Testis (tissue), 3 donors: Measurements from ENCODE around the gene GCSH. TPM values are rescaled to one million over a fixed set of nuclear protein-coding genes. Genes with fewer than 3 reads are reported as not detected.

Experiments used
- DNase-seq: peaks from one replicate; pipeline ENCODE4 v3.0.0-alpha.2; 2019
- H3K27ac ChIP-seq, 2 donors: fragments of 200-600 bp; sonication (generic); one replicate each; pipeline ENCODE4 v1.5.1; 2019
- H3K27me3 ChIP-seq: fragments of 200-600 bp; sonication (generic); one replicate; pipeline ENCODE4 v1.5.1; 2019
- H3K36me3 ChIP-seq: fragments of 200-600 bp; sonication (generic); one replicate; pipeline ENCODE4 v1.5.1; 2017; ENCODE audit warnings: low read depth; ENCODE audit errors: missing control alignments
- H3K4me1 ChIP-seq: fragments of 200-600 bp; sonication (generic); one replicate; pipeline ENCODE4 v1.5.1; 2019
- H3K4me3 ChIP-seq, 2 donors: fragments of 200-600 bp; sonication (generic); one replicate each; pipeline ENCODE4 v1.5.1; 2017 to 2019
- H3K9me3 ChIP-seq: fragments of 200-600 bp; sonication (generic); one replicate; pipeline ENCODE4 v1.5.1; 2017
- POLR2A ChIP-seq: fragments of 450-650 bp; IDR thresholded peaks from one replicate; pipeline ENCODE4 v1.6.1; 2017; ENCODE audit warnings: antibody characterized with exemption, mild to moderate bottlenecking, moderate library complexity
- WGBS, 2 donors: methylation state at CpG; one replicate each; pipeline ENCODE4 v1.1.5; 2018; 5-methylcytosine and 5-hydroxymethylcytosine counted together
- intact Hi-C: fragments of 100-400 bp; cut with DNase I; formaldehyde crosslinking; loops from one replicate; pipeline ENCODE4 v1.15.1; 2023; ENCODE audit warnings: low total_unique reads
- polyA plus RNA-seq: library from polyadenylated mRNA; stranded (reverse); fragments of 350-450 nt; fragmentation: Illumina TruSeq; extraction: RNeasy Lipid Tissue Mini Kit (QIAGEN cat#74804); gene quantifications from one replicate; pipeline ENCODE4 v1.2.3, GENCODE V29; 2014; ENCODE audit warnings: low read depth, low replicate concordance; ENCODE audit not compliant: insufficient read depth
- total RNA-seq, 2 donors: library from RNA; depleted of rRNA; stranded (reverse); fragments of >200 nt; gene quantifications; one replicate each; pipeline ENCODE4 v1.2.3, GENCODE V29; 2016
- TF ChIP-seq, protein P1 (sequence below), 3 experiments: fragments of 450-650 bp in 2 of 3; fragments of 200-600 bp in 1 of 3; sonication (generic) in 1 of 3; IDR thresholded peaks; one replicate each; pipeline ENCODE4 v1.5.1; 2016 to 2019; ENCODE audit warnings: antibody characterized with exemption in 3 of 3, mild to moderate bottlenecking in 2 of 3, moderate library complexity in 1 of 3

GCSH gene
- total and polyA plus RNA-seq, 3 donors from 2014 or later = 10.3 to 19.4 (median 18.4) TPM

DNA sequence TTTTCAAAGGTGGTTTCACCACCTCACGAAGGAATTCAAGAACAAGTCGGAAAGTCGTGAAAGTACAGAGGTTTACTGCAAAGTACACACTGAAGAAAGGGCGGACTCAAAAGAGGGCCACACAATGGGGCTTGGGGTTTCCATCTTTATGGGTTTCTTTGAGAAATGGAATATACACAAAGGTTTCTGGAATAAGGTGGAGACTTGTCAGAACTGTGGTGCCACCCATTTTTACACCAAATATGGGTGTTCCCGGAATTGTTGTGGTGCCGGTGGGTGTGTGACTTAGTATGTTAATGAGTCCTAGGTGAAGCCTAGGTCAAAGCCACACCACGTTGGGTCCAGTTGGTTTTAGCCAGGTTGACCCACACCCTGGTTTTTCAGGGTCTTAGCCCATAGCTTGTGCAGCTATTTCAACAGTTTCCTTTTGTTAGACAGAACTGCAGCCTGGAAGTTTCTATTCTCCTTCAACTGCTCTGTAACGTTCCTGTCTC, 567 bp upstream of the GCSH start:
- no peaks in the 10 kb centered on the region for H3K9me3 ChIP-seq
- peak overlapping the region; percentile 73 to 76 for H3K4me3 ChIP-seq
- H3K4me1 ChIP-seq = no peaks in the 10 kb centered on the region
- peak overlapping the region in 1 of 2 donors; percentile 81 for H3K27ac ChIP-seq
- no peaks in the 10 kb centered on the region for H3K27me3 ChIP-seq
- no peak for TF ChIP-seq POLR2A
- TF ChIP-seq, protein P1, sequence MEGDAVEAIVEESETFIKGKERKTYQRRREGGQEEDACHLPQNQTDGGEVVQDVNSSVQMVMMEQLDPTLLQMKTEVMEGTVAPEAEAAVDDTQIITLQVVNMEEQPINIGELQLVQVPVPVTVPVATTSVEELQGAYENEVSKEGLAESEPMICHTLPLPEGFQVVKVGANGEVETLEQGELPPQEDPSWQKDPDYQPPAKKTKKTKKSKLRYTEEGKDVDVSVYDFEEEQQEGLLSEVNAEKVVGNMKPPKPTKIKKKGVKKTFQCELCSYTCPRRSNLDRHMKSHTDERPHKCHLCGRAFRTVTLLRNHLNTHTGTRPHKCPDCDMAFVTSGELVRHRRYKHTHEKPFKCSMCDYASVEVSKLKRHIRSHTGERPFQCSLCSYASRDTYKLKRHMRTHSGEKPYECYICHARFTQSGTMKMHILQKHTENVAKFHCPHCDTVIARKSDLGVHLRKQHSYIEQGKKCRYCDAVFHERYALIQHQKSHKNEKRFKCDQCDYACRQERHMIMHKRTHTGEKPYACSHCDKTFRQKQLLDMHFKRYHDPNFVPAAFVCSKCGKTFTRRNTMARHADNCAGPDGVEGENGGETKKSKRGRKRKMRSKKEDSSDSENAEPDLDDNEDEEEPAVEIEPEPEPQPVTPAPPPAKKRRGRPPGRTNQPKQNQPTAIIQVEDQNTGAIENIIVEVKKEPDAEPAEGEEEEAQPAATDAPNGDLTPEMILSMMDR (IDR thresholded peaks at IDR 0.05) = no peak
- intact Hi-C loops = no loop called here
- WGBS, 2 donors = 30 to 31% methylated on average over 8 of the region's 8 CpGs
- no peak for DNase-seq
- no peaks in the 10 kb centered on the region for H3K36me3 ChIP-seq

DNA sequence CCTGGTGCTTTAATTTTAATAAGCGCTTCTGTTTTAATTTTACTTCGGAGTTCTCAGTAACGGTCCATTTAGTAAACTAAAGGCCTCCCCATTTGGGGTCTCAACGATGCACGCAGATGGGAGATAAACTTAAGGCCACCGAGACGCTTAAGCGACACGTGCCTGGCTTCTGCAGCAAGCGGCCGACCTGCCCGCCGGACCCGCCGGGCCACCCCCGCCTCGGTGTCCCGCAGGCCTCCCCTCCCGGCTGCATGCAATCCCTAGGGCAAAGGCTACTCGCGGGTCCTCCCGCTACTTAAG, 592 bp downstream of the GCSH start:
- no peak for DNase-seq
- Histone ChIP-seq H3K27ac (peak overlapping the region; percentile 22 to 81), H3K9me3 (no peaks in the 10 kb centered on the region), H3K27me3 (no peaks in the 10 kb centered on the region), H3K36me3 (no peaks in the 10 kb centered on the region), H3K4me3 (peak overlapping the region; percentile 73 to 76), H3K4me1 (no peaks in the 10 kb centered on the region)
- 0% methylated on average over 13 to 22 of the region's 22 CpGs for WGBS, 2 donors
- intact Hi-C loops = no loop called here
- TF ChIP-seq POLR2A = no peak
- TF ChIP-seq, protein P1 (IDR thresholded peaks at IDR 0.05) = no peak

DNA sequence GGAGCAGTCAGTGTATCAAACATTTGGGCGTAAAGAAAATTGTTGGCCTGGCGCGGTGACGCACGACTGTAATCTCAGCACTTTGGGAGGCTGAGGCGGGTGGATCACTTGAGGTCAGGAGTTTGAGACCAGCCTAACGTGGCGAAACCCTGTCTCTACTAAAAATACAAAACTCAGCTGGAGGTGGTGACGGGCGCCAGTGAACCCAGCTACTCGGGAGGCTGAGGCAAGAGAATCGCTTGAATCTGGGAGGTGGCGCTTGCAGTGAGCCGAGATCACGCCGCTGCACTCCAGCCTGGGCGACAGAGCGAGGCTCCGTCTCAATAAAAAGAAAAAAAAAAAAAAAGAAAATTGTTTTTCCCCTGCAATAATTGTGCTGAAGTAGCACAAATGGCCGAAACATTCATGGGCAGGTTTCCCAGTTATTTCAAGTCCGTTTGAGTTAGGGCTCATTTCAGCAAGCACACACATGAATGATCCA, 1.4 kb downstream of the GCSH start:
- Histone ChIP-seq H3K9me3 (no peaks in the 10 kb centered on the region), H3K27ac (no peak overlapping the region), H3K36me3 (no peaks in the 10 kb centered on the region), H3K27me3 (no peaks in the 10 kb centered on the region), H3K4me3 (peak overlapping the region in 1 of 2 donors; percentile 76), H3K4me1 (no peaks in the 10 kb centered on the region)
- peak; percentile 36 for DNase-seq
- TF ChIP-seq POLR2A = no peak
- TF ChIP-seq, protein P1 (IDR thresholded peaks at IDR 0.05) = no peak
- WGBS, 2 donors = 35 to 44% methylated on average over 21 of the region's 21 CpGs
- intact Hi-C loops = no loop called here

DNA sequence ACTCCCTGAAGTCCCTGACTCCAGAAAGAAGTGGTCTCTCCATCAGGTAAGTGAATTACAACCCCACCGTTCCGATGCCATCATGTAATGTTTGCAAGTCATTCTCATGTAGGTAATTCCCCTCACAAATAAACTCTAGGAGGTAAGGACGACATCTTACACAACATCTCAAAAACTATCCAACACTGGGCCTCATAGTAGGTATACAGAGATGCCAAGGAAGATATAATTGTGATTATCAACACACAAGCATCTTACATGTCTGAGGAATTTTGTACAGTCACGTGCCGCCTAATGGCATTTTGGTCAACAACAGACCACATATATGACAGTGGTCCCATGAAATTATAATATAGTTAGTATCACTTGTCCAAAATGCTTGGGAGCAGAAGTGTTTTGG, 7.4 kb downstream of the GCSH start:
- Histone ChIP-seq H3K27me3 (no peaks in the 10 kb centered on the region), H3K27ac (no peak overlapping the region), H3K4me1 (no peaks in the 10 kb centered on the region), H3K36me3 (no peaks in the 10 kb centered on the region), H3K4me3 (no peak overlapping the region), H3K9me3 (no peaks in the 10 kb centered on the region)
- DNase-seq = no peak
- no peak for TF ChIP-seq POLR2A
- TF ChIP-seq, protein P1 (IDR thresholded peaks at IDR 0.05) = no peak
- WGBS, 2 donors = 91 to 98% methylated on average over 5 of the region's 5 CpGs
- intact Hi-C loops = no loop called here

DNA sequence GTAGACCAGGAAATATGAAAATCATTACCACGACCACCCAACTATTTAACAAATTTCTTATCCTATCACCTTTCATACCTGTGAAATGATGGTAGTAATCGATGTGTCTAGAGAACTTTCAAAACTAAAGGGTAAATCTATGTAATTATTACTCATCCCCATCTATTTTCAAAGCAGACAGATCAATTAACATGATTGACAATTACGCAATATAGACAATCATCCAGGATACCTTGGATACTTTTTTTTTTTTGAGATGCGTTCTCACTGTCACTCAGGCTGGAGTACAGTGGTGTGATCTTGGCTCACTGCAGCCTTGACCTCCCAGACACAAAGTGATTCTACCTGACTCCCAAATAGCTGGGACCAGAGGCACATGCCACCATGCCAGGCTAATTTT, 15.2 kb downstream of the GCSH start:
- intact Hi-C loops = no loop called here
- H3K27ac ChIP-seq = no peak overlapping the region
- no peaks in the 10 kb centered on the region for H3K9me3 ChIP-seq
- DNase-seq = no peak
- no peak for TF ChIP-seq POLR2A
- TF ChIP-seq, protein P1 (IDR thresholded peaks at IDR 0.05) = no peak
- 97 to 98% methylated on average over 4 of the region's 4 CpGs for WGBS, 2 donors
- no peaks in the 10 kb centered on the region for H3K27me3 ChIP-seq
- no peaks in the 10 kb centered on the region for H3K36me3 ChIP-seq
- H3K4me3 ChIP-seq = no peak overlapping the region
- H3K4me1 ChIP-seq = peaks cover 4% of the 10 kb centered on the region
